Occipital lobe (tissue), 2 donors: ENCODE data around the gene RAB5A. TPM values are rescaled to one million over a fixed set of nuclear protein-coding genes. Genes with fewer than 3 reads are reported as not detected.
"Not testable (repeated sequence)": the region's sequence is repeated elsewhere in the genome, so short reads cannot be mapped to it uniquely, and the experiment has no call there.

ENCODE experiments used
- DNase-seq: peaks from one replicate; lab custom pipeline; 2025; lab: John Stamatoyannopoulos, UW
- total RNA-seq: library from RNA; depleted of rRNA; stranded (reverse); fragments of >200 nt; gene quantifications from one replicate; pipeline ENCODE4 v1.2.3, GENCODE V29; 2014

RAB5A gene
- total RNA-seq, 1 donor from 2014 or later: 62.9 TPM

DNA sequence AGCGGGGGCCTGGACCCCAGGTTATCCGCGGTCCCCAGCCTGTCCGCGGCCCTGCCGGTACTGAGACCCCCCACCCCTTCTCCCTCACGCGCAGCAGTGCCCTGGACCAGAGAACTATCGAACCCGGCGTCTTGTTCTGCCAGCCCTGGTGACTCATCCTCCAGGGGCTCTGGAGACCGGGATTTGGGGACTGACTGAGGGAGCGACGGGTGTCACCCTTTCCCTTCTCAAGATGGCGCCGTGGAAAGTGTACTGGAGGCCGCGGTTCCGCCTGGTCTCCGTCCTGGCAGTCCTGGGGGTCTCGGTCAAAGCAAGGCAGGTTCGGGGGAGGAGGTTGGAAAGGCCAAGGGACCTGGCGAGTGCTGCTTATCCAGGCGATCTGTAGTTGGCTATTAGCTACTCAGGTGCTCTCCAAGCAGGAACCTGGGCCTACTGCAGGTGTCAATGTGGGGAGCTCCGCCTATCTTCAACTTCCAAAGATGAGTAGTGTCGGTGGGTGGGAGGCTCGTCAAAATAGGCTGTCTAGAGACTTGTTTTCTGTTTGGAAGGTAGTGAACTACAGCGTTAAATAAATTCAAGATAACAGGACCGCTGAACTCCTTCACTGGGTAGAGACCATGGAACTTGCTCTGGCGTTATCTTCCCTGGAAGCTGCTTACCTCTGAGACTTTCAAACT lies 790 bp downstream of the RAB5A start:
- DNase-seq: peak; percentile 60

DNA sequence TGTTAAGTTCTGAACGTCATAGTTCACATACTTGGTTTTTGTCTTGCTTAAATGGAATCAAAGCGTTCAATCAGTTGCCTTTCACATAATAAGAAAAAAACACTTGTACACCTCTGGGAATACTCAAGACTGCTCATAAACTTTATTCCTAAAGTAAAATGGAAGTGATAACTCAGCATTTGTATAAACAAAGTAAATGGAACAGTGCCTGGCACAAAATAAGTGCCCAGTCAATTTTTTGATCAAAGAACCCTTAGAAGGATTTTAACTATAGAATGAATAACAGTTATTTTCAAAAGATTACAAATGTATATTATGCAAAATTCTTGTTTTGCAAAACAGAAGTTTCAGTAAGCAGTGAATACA lies 1.3 kb downstream of the RAB5A start:
- DNase-seq: no peak

DNA sequence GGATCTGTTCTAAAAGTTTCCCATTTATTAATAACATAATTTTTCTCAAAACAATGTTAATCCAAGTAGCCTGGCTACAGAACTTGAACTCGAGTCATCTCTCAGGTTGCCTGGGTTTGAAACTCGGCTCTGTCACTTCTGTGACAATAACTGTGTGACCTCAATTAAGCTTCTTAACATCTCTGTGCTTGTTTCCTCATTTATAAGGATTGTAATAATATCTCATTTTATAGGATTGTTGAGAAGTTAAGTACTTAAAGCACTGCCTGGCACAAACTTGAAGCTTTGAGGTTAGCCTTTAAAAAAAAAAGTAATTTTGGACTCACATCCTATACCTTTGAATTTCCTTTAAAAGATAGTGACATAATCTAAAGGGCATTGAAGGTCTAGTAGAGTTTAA lies 3.4 kb downstream of the RAB5A start:
- DNase-seq: no peak

DNA sequence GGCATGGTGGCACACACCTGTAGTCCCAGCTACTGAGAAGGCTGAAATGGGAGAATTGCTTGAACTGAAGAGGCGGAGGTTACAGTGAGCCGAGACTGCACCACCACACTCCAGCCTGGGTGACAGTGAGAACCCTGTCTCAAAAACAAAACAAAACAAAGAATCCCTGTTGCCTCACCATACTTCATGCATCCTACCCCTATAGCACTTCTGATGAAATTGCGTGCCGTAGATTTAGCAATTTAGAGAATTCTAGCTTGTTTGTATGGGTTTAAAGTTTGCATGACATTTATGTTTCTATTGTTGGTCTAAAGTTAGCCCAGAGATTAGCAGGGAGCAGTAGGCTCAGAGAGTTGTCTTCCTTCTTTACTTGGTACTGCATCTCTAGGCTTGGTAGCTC lies 7.8 kb downstream of the RAB5A start:
- no peak for DNase-seq

DNA sequence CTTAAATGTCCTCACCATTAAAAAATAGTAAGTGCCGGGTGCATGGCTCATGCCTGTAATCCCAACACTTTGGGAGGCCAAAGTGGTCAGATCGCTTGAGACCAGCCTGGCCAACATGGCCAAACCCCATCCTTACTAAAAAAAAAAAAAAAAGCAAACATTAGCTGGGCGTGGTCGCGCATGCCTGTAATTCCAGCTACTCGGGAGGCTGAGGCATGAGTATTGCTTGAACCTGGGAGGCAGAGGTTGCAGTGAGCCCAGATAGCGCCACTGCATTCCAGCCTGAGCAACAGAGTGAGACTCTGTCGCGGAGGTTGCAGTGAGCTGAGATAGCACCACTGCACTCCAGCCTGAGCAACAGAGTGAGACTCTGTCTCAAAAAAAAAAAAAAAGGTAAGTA lies 10.5 kb downstream of the RAB5A start:
- not testable (repeated sequence) for DNase-seq

DNA sequence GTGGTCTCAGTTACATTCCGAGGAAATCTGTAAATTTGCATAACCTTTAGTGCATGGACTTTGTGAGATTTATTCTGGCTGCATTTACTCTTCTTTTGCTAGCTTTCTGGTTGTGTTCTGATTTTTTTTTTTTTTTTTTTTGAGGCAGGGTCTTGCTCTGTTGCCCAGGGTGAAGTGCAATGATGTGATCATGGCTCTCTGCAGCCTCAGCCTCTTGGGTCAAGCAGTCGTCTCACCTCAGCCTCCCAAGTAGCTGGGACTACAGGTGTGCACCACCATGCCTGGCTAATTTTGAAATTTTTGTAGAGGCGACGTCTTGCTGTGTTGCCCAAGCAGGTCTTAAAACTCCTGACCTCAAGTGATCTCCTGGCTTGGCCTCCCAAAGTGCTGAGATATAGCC lies 12.6 kb downstream of the RAB5A start:
- DNase-seq: no peak

DNA sequence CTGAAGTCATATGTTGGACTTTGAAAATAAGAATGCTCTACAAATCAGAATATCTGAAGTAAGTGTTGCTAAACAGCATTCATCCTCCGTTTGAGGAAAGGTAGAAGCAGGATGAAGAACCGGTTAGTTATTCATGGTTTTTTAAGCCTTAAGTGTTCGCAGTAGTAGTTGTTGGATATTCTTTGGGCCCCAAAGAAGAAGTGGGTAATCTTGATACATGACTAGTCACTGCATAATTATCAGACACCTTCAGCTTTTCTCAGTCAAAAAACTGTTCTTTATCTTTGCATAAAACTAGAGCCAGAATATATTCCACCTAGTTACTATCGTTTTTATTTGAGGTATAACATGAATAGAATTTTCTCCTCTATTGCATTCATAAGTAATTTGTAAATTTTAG lies 13.8 kb downstream of the RAB5A start:
- DNase-seq: no peak

DNA sequence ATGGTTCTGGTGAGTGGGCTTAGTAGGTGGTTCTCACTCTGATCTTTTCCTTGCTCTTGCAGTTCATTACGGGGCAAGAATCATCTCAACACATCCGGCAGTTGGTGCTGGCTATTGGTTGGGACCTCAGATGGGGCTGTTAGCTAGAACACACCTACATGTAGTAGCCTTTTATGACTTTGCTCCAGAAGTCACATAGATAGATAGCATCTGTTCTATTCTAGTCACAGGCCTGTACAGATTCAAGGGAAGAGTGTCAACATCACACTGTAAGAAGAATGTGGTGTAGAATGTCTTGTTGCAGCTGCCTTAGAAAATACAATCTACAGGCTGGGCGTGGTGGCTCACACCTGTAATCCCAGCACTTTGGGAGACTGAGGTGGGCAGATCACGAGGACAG lies 15.1 kb downstream of the RAB5A start:
- no peak for DNase-seq

DNA sequence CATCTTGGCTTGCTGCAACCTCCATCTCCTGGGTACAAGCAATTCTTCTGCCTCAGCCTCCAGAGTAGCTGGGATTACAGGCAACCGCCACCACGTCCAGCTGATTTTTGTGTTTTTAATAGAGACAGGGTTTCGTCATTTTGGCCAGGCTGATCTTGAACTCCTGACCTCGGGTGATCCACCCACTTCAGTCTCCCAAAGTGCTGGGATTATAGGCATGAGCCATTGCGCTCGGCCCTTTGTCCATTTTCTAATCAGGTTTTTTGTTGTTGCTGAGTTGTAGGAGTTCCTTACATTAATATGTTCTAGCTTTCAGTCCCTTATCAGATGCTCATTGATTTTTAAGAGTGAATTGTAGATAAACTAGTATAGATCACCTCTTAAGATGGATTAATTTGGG lies 20.3 kb downstream of the RAB5A start:
- no peak for DNase-seq

DNA sequence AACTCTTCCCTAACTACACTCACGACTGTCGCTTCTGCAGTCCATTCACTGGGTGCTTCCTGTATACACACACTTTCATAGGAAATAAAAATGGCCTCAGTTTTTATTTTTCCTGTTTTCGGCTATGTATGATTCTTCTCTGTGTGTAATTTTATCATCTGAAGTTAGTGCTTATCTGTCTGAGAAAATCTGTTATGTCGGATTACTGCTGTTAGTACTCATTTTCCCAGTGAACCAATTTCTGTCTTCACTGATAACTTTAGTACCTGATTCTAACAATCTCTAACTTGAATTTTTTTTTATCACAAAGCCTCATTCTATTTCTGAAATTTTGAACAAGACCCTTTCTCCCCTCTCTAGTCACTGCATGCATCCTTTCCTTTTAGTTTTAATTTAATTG lies 20.9 kb downstream of the RAB5A start:
- no peak for DNase-seq

DNA sequence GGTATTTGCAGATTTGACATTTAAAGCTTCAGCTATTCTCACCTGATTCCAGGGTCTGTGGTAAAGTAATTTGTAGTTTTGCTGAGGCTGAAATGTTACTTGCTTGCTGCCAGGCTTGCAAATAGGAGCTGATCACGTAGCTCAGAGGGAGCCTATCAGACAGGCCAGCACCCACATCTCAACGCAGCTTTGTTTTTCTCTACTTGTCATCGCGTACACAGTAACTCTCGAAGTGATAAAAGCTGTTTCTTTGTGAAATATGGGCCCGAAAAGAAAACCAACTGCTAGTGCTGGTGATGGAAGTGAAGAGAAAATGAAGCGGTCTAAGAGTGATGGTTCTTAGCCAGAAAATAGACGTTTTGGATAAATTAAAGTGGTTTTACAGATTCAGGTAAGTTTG lies 23.4 kb downstream of the RAB5A start:
- no peak for DNase-seq

DNA sequence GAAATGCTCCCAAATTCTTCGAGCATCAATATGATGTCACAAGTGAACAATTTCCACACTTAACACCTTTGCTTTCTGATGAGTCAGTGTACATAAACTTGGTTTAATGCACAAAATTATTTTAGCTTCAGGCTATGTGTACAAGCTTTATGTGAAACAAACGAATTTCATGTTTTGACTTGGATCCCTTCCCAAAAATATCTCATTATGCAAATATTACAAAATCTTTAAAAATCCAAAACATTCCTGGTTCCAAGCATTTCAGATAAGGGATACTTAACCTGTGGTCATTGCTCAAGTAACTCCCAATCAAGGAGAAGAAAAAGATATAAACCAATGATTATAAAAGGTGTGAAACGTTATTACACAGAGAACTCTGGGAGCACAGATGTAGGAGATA lies 25.2 kb downstream of the RAB5A start:
- DNase-seq: no peak

DNA sequence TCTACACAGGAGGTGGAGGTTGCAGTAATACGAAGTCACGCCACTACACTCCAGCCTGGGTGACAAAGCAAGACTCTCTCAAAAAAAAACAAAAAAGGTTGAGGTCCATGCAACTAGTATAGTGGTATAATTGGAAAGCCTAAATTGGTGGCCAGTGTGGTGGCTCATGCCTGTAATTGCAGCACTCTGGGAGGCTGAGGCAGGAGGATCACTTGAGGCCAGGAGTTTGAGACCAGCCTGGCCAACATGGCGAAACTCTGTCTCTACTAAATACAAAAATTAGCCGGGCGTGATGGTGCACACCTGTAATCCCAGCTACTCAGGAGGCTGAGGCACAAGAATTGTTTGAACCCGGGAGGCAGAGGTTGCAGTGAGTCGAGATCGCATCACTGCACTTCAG lies 42.0 kb downstream of the RAB5A start:
- not testable (repeated sequence) for DNase-seq

DNA sequence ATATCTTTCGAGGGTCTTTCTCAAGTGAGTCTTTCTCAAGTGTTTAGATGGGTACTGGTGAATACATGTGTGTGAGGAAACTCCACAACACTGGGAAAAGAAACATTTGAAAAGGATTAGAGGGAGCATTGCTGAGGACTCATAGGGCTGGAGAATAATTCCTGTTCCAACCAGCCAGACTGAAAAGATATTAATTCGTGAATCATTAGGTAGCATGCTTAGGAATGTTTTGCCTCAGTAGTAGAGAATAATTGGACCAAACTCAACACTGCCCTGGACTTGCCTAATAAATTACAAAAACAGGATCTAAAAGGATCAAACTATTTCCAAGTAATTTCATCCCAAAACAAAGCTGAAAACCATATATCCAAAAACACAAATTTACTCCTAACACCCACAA lies 47.9 kb downstream of the RAB5A start:
- no peak for DNase-seq

DNA sequence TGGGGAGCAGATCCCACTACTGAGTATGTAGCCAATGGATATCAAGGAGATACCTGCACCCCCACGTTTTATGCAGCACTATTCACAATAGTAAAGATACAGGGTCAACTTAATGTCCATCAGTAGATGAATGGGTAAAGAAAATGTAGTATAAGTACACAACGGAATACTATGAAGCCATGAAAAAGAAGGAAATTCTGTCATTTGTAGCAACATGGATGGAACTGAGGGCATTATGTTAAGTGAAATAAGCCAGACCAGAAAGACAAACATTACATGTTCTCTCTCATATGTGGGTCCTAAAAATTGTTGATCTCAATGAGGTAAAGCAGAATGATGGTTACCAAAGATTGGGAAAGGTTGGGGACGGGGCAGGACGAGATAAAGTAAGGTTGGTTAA lies 50.6 kb downstream of the RAB5A start:
- DNase-seq: no peak

DNA sequence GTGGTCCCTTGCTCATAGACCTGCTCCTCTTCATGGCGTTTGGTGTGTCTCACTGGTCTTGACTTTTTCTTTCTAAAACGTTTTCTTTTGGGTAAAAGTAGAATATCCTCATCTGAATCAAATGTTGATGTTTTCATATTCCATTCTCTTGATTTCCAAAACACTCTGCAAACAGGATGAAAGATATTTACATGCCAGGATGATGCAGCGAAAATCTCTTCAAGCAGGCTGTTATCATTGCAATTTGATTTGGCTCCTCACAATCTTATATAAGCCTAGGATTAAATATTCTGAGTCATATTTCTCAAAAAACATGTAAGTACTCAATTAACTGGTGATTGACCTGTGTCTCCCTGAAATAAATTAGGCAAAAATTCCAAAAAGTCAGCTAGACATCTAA lies 55.0 kb downstream of the RAB5A start:
- DNase-seq: no peak

DNA sequence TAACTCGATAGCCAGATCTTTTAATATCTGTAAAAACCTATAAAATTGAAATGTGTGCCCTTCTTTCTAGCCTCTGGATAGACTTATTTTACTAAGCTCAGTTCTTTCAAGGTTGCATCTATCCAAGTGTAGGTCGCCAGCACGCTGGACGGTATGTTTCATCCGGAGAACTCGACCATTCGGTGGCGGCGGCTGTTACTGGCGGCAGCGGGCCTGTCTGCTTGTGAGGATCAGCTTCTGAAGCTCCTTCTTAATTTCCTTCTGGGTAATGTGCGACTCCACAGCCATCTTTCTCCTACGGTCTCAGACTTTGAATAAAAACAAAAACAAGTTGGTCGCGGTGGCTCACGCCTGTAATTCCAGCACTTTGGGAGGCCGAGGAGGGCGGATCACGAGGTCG lies 61.1 kb downstream of the RAB5A start:
- DNase-seq: no peak

DNA sequence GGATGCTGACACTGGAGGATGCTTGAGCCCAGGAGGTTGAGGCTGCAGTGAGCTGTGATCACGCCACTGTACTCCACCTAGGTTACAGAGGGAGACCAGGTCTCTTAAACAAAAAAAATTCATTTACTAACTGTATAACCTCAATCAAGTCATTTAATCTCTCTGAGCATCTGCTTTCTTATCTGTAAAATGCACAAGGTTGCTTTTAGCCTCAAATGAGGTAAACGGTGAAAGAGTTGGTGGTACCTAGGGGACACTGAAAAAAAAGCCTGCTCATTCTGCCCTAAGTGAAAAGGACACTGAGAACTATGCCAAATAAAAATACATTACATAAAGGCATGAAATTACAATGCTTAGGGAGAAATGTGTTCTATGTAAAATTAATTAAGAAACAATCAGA lies 61.7 kb downstream of the RAB5A start:
- DNase-seq: no peak

DNA sequence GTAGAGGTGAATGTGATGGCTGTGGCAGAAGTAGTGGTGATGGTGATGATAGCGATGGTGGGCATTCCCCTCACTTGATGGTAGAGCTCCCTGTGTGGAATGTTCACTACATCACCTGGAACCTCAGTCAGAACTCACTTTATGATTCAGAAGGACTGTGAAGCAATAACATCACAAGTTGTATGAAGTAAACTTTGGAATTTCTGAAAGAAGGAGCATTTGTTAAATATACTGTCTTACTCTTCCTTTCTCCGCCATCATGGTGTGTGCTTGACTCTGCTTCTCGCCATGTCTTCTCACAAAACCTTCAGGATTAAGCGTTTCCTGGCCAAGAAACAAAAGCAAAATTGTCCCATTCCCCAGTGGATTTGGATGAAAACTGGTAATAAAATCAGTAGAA lies 65.3 kb downstream of the RAB5A start, which contains the start of gene PP2D1:
PP2D1 (minus strand) TSS at position 101 of the 400 bp plus-strand sequence. CDS start 192 bp downstream, outside the sequence.
- no peak for DNase-seq

DNA sequence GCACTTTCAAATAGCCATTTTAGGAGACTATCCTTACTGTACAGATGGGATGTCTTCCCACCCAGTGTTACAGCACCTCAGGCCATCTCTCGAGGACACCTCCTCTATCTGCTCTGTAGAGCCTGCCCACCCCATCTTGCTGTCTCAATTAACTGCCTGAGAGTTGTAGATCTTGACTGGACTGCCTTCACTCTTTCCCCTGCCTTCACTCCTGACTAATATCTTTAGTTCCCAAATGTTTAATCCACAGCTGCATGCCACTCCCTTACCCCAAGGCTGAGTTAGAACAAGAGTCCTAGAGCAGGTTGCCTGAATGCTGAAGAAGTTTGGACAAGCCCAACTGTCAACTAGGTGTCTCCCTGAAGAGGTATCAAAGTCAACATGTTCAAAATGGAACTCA lies 66.5 kb downstream of the RAB5A start:
- DNase-seq: no peak

DNA sequence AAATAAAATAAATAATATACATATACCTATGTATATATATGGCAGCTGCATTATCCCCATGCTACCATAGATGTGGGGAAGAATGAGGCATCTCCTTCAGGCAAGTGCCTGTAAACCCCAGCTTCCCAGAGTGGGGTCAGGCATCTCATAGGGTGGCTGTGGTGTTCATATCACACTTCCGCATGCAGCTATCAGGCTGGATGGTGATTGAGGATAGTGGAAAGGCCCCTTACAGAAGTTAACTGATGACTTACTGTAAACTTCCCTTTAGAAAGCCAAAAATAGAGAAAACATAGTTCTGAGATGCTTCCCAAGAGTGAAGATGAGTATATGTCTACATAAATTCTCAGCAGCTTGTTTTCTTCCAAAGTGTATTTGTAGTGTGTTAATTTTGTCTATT lies 68.6 kb downstream of the RAB5A start:
- DNase-seq: no peak

DNA sequence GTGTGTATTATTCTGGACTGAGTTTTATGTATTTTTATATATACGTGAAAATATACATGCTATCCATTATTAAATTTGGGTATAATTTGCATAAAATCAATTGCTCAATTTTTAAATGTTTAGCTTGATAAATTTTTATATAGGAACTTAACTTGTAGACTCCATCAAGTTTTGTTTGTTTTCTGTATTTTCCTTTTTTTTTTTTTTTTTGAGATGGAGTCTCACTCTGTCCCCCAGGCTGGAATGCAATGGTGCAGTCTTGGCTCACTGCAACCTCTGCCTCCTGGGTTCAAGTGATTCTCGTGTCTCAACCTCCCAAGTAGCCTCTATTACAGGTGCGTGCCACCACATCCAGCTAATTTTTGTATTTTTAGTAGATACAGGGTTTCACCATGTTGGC lies 69.2 kb downstream of the RAB5A start:
- not testable (repeated sequence) for DNase-seq

DNA sequence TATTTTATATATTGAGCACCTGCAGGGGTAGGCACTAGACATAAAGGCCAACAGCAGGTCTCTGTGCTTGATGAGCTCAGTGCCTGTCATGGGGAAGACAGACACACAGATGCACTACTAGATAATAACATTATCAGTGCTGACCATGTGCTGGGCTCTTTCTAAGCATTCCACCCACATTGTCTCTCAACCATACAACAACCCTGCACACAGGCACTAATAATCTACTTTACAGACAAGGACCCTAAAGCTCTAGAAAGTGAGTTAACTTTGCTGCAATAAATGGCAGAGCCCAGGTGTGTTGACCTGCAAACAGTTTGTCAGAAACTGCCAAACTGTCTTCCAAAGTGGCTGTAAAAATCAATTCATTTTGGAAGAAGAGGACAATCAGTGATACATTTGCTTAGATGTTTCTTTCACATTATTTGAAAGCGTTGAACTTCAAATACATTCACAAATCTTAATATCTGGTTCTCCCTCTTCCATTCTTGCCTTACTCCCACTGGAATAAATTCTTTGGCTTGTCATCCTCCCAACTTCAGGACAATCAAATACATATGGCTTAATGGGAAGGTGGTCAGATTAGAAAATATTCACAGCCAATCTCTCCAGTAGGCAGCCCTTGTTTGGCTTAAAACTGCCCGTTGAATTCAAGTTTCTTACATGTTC lies 76.2 kb downstream of the RAB5A start:
- DNase-seq: no peak
